ENCODE data around the gene TRIM8. TPM values are rescaled to one million over a fixed set of nuclear protein-coding genes. Genes with fewer than 3 reads are reported as not detected.

TRIM8 gene
- total RNA-seq, 1 donor: 126 TPM

- Histone ChIP-seq H3K4me3 (ENCODE audit: insufficient read depth, low read length) (no peak overlapping the region), H2AFZ (ENCODE audit: low read length) (no peak overlapping the region), H3K4me2 (ENCODE audit: insufficient read depth, low read length) (peak overlapping the region; percentile 46), H3K27me3 (ENCODE audit: insufficient read depth, low read length) (no peaks in the 10 kb centered on the region), H3K4me1 (ENCODE audit: insufficient read depth, low read length) (peaks cover 52% of the 10 kb centered on the region), H4K20me1 (ENCODE audit: insufficient read depth, low read length) (no peaks in the 10 kb centered on the region), H3K9me3 (ENCODE audit: low read depth, low read length) (no peaks in the 10 kb centered on the region), H3K27ac (ENCODE audit: low read depth, low read length) (peak overlapping the region; percentile 75), H3K36me3 (ENCODE audit: insufficient read depth, low read length) (peaks cover 6% of the 10 kb centered on the region), H3K79me2 (ENCODE audit: insufficient read depth, low read length) (no peaks in the 10 kb centered on the region)
- TF ChIP-seq CTCF (IDR thresholded peaks at IDR 0.05; ENCODE audit: extremely low read depth, low read depth, low read length): no peak
- peak; percentile 91 for DNase-seq (ENCODE audit: insufficient read length, low spot score, missing footprints)
These were observed 22.6 kb upstream of the TRIM8 start for GRCh38 chr10:102621443-102622325.

- no peak for TF ChIP-seq CTCF (IDR thresholded peaks at IDR 0.05; ENCODE audit: extremely low read depth, low read depth, low read length)
- no peak overlapping the region for H2AFZ ChIP-seq (ENCODE audit: low read length)
- H3K79me2 ChIP-seq (ENCODE audit: insufficient read depth, low read length): no peaks in the 10 kb centered on the region
- peak; percentile 46 for DNase-seq (ENCODE audit: insufficient read length, low spot score, missing footprints)
- H3K36me3 ChIP-seq (ENCODE audit: insufficient read depth, low read length): no peaks in the 10 kb centered on the region
- H3K9me3 ChIP-seq (ENCODE audit: low read depth, low read length): no peaks in the 10 kb centered on the region
- H3K4me3 ChIP-seq (ENCODE audit: insufficient read depth, low read length): no peak overlapping the region
- H3K4me1 ChIP-seq (ENCODE audit: insufficient read depth, low read length): peaks cover 73% of the 10 kb centered on the region
- peak overlapping the region; percentile 76 for H3K27ac ChIP-seq (ENCODE audit: low read depth, low read length)
- H3K27me3 ChIP-seq (ENCODE audit: insufficient read depth, low read length): no peaks in the 10 kb centered on the region
- no peak overlapping the region for H3K4me2 ChIP-seq (ENCODE audit: insufficient read depth, low read length)
- no peaks in the 10 kb centered on the region for H4K20me1 ChIP-seq (ENCODE audit: insufficient read depth, low read length)
These were observed 20.2 kb upstream of the TRIM8 start for GRCh38 chr10:102624094-102624493.

GRCh38 chr10:102624751-102625645 is 19.3 kb upstream of the TRIM8 start:
- peak; percentile 84 for DNase-seq (ENCODE audit: insufficient read length, low spot score, missing footprints)
- H3K4me3 ChIP-seq (ENCODE audit: insufficient read depth, low read length): no peak overlapping the region
- H3K27me3 ChIP-seq (ENCODE audit: insufficient read depth, low read length): no peaks in the 10 kb centered on the region
- no peaks in the 10 kb centered on the region for H4K20me1 ChIP-seq (ENCODE audit: insufficient read depth, low read length)
- H3K27ac ChIP-seq (ENCODE audit: low read depth, low read length): peak overlapping the region; percentile 76
- H2AFZ ChIP-seq (ENCODE audit: low read length): no peak overlapping the region
- H3K79me2 ChIP-seq (ENCODE audit: insufficient read depth, low read length): no peaks in the 10 kb centered on the region
- peaks cover 73% of the 10 kb centered on the region for H3K4me1 ChIP-seq (ENCODE audit: insufficient read depth, low read length)
- H3K4me2 ChIP-seq (ENCODE audit: insufficient read depth, low read length): peak overlapping the region; percentile 7
- no peaks in the 10 kb centered on the region for H3K9me3 ChIP-seq (ENCODE audit: low read depth, low read length)
- no peak for TF ChIP-seq CTCF (IDR thresholded peaks at IDR 0.05; ENCODE audit: extremely low read depth, low read depth, low read length)
- H3K36me3 ChIP-seq (ENCODE audit: insufficient read depth, low read length): no peaks in the 10 kb centered on the region

Data from osteoblast (primary cell).